Right atrium auricular region (tissue), 2 donors: ENCODE results near the gene ITIH6. TPM values are rescaled to one million over a fixed set of nuclear protein-coding genes. Genes with fewer than 3 reads are reported as not detected.

Experiments used
- DNase-seq: peaks from one replicate; pipeline ENCODE4 v3.0.0-alpha.2; 2019; ENCODE audit warnings: low spot score
- H3K27ac ChIP-seq, 2 donors: fragments of 200-600 bp; sonication (generic); 1 replicate in 1 of 2; 2 replicates in 1 of 2; pipeline ENCODE4 v1.5.1; 2016 to 2019
- H3K27me3 ChIP-seq, 2 donors: fragments of 200-600 bp; sonication (generic); one replicate each; pipeline versions ENCODE4 v1.5.1 to v1.6.0; 2017 to 2019
- H3K36me3 ChIP-seq: fragments of 200-600 bp; sonication (generic); one replicate; pipeline ENCODE4 v1.5.1; 2016
- H3K4me1 ChIP-seq, 2 donors: fragments of 200-600 bp; sonication (generic); one replicate each; pipeline versions ENCODE4 v1.5.1 to v1.6.0; 2017 to 2019
- H3K4me3 ChIP-seq, 2 donors: fragments of 200-600 bp; sonication (generic); 1 replicate in 1 of 2; 2 replicates in 1 of 2; pipeline ENCODE4 v1.5.1; 2017 to 2019; ENCODE audit warnings: mild to moderate bottlenecking in 1 of 2, moderate library complexity in 1 of 2
- H3K9me3 ChIP-seq, 2 donors: fragments of 200-600 bp; sonication (generic); one replicate each; pipeline ENCODE4 v1.5.1; 2019
- total RNA-seq, 2 donors: library from RNA; depleted of rRNA; stranded (reverse); fragments of >200 nt; gene quantifications; one replicate each; pipeline ENCODE4 v1.1.0, GENCODE V29; 2016
- TF ChIP-seq, protein P1 (sequence below), 2 donors: fragments of 200-600 bp; sonication (generic); IDR thresholded peaks; one replicate each; pipeline ENCODE4 v1.5.1; 2019; ENCODE audit warnings: antibody characterized with exemption in 2 of 2

Gene ITIH6
- total RNA-seq, 2 donors from 2014 or later, result not detected

DNA sequence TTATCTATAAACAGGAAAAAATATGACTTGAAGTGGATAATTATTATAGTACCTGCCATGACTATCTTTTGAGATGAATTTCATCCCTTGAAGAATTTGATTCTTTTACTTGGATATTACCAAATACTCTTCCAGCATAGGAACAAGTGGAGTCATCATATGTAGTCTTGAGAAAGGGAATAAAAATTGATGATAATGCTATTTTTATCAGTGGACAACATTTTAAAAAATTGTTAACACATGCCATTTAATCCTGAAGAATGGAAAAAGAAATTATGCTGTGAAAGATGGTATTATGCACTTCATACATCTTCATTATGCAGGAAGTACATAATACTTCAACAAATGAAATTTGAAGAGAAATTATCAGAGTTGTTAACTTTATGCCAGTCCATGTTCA, 83.6 kb downstream of the ITIH6 start:
- H3K4me1 ChIP-seq, result no peaks in the 10 kb centered on the region
- no peaks in the 10 kb centered on the region for H3K9me3 ChIP-seq
- H3K27ac ChIP-seq, result no peak overlapping the region
- TF ChIP-seq, protein P1, sequence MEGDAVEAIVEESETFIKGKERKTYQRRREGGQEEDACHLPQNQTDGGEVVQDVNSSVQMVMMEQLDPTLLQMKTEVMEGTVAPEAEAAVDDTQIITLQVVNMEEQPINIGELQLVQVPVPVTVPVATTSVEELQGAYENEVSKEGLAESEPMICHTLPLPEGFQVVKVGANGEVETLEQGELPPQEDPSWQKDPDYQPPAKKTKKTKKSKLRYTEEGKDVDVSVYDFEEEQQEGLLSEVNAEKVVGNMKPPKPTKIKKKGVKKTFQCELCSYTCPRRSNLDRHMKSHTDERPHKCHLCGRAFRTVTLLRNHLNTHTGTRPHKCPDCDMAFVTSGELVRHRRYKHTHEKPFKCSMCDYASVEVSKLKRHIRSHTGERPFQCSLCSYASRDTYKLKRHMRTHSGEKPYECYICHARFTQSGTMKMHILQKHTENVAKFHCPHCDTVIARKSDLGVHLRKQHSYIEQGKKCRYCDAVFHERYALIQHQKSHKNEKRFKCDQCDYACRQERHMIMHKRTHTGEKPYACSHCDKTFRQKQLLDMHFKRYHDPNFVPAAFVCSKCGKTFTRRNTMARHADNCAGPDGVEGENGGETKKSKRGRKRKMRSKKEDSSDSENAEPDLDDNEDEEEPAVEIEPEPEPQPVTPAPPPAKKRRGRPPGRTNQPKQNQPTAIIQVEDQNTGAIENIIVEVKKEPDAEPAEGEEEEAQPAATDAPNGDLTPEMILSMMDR (IDR thresholded peaks at IDR 0.05), result no peak
- no peaks in the 10 kb centered on the region for H3K27me3 ChIP-seq
- H3K4me3 ChIP-seq, result no peak overlapping the region
- no peaks in the 10 kb centered on the region for H3K36me3 ChIP-seq
- DNase-seq, result no peak

DNA sequence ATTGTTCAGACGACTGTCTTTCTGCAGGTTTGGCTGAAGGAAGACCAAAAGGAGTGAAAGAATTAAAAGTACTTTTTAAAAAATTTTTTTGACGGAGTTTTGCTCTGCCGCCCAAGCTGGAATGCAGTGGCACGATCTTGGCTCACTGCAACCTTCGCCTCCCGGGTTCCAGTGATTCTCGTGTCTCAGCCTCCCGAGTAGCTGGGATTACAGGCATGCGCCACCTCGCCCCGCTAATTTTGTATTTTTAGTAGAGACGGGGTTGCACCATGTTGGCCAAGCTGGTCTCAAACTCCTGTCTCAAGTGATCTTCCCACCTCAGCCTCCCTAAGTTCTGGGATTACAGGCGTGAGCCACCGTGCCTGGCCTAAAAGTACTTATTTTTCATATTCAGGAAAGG, 86.3 kb downstream of the ITIH6 start:
- Histone ChIP-seq H3K4me1 (no peaks in the 10 kb centered on the region), H3K9me3 (no peaks in the 10 kb centered on the region), H3K36me3 (no peaks in the 10 kb centered on the region), H3K27me3 (no peaks in the 10 kb centered on the region), H3K4me3 (no peak overlapping the region), H3K27ac (no peak overlapping the region)
- DNase-seq, result no peak
- TF ChIP-seq, protein P1 (IDR thresholded peaks at IDR 0.05), result no peak

DNA sequence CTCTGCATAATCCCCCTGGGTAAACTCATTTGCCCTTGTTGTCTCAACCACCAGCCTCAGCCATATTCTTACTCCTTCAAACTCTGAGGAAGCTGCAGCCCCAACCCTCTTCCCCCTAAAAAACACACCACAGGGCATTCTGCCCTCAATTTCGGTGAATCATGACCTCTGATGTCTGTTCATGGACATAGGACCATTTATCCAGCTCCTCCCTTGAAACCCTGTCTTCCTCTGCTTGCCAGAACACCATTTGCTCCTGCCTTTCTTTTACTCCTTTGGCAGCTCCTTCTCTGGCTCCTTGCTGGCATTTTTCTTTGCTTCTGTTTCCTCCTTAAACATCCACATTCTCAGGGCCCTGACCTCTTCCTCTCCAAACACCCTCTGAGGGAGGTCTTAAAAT, 87.1 kb downstream of the ITIH6 start:
- H3K4me3 ChIP-seq, result no peak overlapping the region
- TF ChIP-seq, protein P1 (IDR thresholded peaks at IDR 0.05), result no peak
- DNase-seq, result no peak

DNA sequence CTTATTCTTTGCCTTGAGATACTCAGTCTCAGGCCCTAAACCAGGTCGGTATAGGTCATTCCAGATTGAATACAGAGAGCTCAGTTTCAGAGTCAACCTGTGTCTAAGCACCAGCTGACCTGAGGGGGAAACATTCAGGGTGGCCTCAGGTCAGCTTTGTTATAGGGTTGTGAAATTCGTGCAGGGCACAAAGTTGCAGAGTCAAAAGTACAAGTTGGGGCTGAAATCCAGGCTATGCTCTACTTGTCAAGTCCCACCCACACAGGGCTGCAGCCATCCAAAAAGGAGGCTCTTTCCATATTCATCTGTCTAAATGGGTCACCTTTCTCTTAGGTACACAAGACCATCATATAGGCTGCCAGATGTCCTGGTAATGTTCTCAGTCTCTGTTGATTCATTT, 89.7 kb downstream of the ITIH6 start:
- Histone ChIP-seq H3K27ac (no peak overlapping the region), H3K9me3 (no peaks in the 10 kb centered on the region), H3K4me3 (no peak overlapping the region), H3K4me1 (no peaks in the 10 kb centered on the region), H3K27me3 (no peaks in the 10 kb centered on the region), H3K36me3 (no peaks in the 10 kb centered on the region)
- TF ChIP-seq, protein P1 (IDR thresholded peaks at IDR 0.05), result no peak
- DNase-seq, result no peak

More for the DNA sequence above, 87.1 kb downstream of the ITIH6 start:
- H3K36me3 ChIP-seq, result no peaks in the 10 kb centered on the region
- no peak overlapping the region for H3K27ac ChIP-seq
- H3K4me1 ChIP-seq, result no peaks in the 10 kb centered on the region
- no peaks in the 10 kb centered on the region for H3K9me3 ChIP-seq
- H3K27me3 ChIP-seq, result no peaks in the 10 kb centered on the region

Other genes with a start within 250 kb of the ITIH6 start
- gene MAGED2, start 9.5 kb upstream of the ITIH6 start, total RNA-seq, result 100 to 1,000 TPM; 124 to 131 TPM
- 1 to 10 TPM; 4.3 to 4.9 TPM for gene TRO, start 122.6 kb upstream of the ITIH6 start, total RNA-seq
- not detected for gene PFKFB1, start 195.9 kb upstream of the ITIH6 start, total RNA-seq
- 1 to 10 TPM; 6.6 to 7.7 TPM for gene APEX2, start 202.1 kb upstream of the ITIH6 start, total RNA-seq
- gene ALAS2, start 232.7 kb upstream of the ITIH6 start, total RNA-seq, result 1 to 10 TPM; 8.3 to 9.8 TPM